Activated CD8-positive, alpha-beta memory T cell treated with anti-CD3 and anti-CD28 coated beads for 36 hours (primary cell): ENCODE measurements around the gene LHFPL6. TPM values are rescaled to one million over a fixed set of nuclear protein-coding genes. Genes with fewer than 3 reads are reported as not detected.

Experiments
- CTCF ChIA-PET: fragments of 350-600 bp; sonication (Branson Sonifier 250); formaldehyde crosslinking; loops from one replicate; lab custom pipeline; 2021; ENCODE audit warnings: antibody characterized with exemption; lab: Charles Lee
- POLR2A ChIA-PET: fragments of 350-600 bp; sonication (Branson Sonifier 250); formaldehyde crosslinking; loops from one replicate; lab custom pipeline; 2021; ENCODE audit warnings: antibody characterized with exemption; lab: Charles Lee
- total RNA-seq, 2 experiments: library from RNA; stranded (reverse); gene quantifications; one replicate each; pipeline ENCODE4 v1.2.3, GENCODE V29; 2021

The LHFPL6 gene
- total RNA-seq, 2 experiments from 2014 or later = 3.3 to 3.6 TPM

DNA sequence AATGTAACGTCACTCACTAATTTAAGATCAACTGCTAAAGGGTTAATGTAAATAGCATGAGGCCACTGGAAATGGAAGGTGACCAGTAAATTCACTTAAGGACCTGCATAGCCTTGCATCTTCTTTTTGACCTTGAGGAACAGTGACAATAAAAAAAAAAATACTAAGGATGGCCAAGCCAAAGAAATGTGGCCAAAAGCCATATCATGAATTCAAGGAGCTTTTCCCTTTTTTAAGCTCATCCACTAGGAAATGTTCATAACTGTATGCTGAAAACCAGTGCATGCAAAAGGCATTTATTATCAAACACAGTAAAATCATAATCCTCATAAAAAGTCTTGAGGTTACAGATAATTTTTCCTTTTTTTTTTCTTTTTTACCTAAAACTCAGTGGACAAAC lies 77.5 kb downstream of the LHFPL6 start:
- ChIA-PET CTCF (no interaction called here), POLR2A (no interaction called here)

- POLR2A ChIA-PET = no interaction called here
Observed at GRCh38 chr13:39524795-39525194, 78.2 kb downstream of the LHFPL6 start.

GRCh38 chr13:39522329-39522728 lies 80.7 kb downstream of the LHFPL6 start:
- CTCF ChIA-PET = no interaction called here

More at GRCh38 chr13:39524795-39525194, 78.2 kb downstream of the LHFPL6 start:
- CTCF ChIA-PET = no interaction called here

DNA sequence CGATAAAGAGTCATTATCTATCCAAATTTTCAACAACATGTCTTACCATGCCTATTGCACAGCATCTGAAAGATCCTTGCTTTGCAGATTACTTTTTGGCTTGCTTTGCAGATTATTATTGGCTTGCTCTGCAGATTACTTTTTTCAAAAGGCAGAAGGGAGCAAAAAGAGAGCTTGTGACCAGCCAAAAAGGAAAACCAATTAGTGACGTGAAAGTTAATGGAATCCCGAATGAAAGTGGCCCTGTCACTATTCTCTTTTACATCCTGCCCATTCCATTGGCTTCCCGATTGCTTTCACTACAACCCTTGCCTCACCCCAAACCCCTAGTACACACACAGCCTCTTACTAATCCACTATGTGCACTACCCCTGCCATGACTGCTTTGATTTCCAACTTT lies 81.3 kb downstream of the LHFPL6 start:
- POLR2A ChIA-PET = no interaction called here

More at GRCh38 chr13:39522329-39522728, 80.7 kb downstream of the LHFPL6 start:
- POLR2A ChIA-PET = no interaction called here

GRCh38 chr13:39516096-39516495 lies 86.9 kb downstream of the LHFPL6 start:
- ChIA-PET CTCF (no interaction called here), POLR2A (no interaction called here)

More for the DNA sequence above, 81.3 kb downstream of the LHFPL6 start:
- CTCF ChIA-PET = no interaction called here

GRCh38 chr13:39515224-39515714 lies 87.7 kb downstream of the LHFPL6 start:
- POLR2A ChIA-PET = no interaction called here
- CTCF ChIA-PET = no interaction called here

DNA sequence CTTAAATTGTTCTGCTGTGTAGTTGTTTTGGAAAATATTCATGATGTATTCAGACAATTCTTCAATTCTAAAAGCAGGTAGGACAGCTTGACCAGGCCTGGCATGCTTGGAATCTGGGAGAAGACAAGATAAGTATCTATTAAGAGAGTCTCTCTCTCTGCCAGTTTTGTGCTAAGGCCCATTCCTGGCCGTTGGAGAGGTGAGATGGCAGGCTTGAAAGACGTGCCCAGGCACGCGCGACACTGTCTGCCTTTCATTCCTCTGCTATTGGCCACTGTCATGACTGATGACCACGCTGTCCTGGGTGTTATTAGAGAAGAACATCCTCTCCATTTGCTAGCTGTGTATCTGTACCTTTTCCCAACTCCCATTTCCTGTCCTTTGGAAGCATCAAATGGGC lies 90.3 kb downstream of the LHFPL6 start:
- CTCF ChIA-PET = no interaction called here
- POLR2A ChIA-PET = no interaction called here

DNA sequence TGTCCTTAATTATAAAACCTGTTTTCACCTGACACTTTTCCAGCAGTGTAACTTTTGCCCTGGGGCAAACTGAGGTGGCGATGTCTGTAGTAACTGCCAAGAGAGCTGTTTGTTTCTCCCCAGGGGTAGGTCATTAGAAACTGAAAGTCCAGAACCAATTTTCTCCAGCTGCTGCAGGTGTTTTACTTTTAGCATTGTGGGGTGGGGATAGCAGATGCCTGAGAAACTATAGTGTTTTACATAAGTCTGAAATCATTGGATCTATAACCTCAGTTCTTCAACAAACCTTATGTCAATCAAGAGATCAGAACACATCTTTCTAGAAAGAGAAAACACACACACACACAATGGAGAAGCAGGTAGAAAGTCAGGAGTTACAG lies 92.7 kb downstream of the LHFPL6 start:
- ChIA-PET POLR2A (no interaction called here), CTCF (no interaction called here)

GRCh38 chr13:39509616-39510315 lies 93.2 kb downstream of the LHFPL6 start:
- ChIA-PET POLR2A (no interaction called here), CTCF (no interaction called here)

DNA sequence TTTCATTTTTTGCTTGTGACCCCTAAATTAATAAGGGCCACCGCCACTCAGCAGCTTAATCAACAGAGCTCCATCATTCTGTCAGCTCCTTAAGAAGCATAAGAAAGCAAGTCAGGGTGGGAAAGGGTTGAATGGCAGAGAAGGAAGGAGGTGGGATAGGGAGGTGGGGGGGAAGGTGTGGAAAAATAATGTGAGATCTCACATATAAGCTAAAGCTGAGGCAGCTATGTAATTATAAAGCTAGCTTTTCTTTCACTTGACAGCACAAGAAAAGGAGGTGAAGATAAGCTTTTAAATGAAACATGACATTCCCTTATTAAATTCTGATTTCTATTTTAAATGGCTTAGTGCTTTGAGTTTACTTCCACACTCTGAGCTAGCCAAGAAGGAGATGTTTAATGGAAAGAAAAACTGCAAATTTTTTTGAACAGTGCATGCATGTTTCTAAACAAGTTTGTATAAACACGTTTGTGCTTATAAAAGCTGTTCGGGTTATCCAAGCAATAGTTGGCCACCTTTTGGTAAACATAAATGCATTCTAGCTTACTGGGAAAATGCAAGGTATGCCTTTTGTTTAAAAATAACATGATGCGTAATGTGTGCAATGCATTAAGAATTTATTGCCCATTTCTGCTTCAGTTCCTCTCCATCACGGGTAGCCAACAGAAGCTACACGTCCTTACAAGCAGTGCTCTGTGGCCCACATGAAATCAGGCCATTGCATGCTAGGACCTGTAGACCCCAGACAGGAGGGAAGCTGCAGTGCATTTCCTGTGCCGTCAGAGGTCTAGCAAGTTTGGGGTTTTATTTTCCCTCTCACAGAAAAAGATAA lies 96.2 kb downstream of the LHFPL6 start:
- CTCF ChIA-PET = no interaction called here
- POLR2A ChIA-PET = no interaction called here

GRCh38 chr13:39505151-39505550 lies 97.8 kb downstream of the LHFPL6 start:
- ChIA-PET CTCF (no interaction called here), POLR2A (no interaction called here)

GRCh38 chr13:39503048-39503447 lies 99.9 kb downstream of the LHFPL6 start:
- POLR2A ChIA-PET = no interaction called here
- CTCF ChIA-PET = no interaction called here

DNA sequence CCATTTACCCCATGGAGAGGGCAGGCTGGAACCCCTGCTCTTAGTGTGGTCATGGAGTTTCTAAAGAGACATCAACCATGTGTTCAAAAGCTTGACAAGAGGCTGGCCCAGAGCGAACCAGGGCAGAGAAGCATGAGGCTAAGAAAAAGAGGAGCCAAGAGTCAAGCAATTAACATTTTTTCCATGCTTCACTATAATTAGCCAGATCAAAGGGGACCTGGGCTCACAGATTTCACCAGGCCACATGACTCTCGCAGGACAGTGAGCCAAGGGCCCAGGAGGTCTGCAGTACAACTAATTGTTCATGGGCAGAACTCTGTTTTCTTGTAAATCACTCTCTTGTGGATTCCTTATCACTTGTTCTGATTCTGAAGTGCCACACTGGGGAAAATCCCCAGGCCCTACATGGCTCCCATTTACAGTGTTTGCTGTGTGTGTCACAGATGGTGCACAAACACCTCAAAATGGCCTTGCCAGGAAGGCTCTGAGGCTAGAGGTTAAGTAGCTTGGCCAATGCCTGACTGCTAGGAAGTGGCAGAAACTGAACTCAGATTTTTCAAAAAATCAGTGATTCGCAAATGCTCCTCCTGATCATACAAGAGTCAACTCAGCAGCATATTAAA lies 101.2 kb downstream of the LHFPL6 start:
- CTCF ChIA-PET = no interaction called here
- POLR2A ChIA-PET = no interaction called here

GRCh38 chr13:39499604-39500003 lies 103.4 kb downstream of the LHFPL6 start:
- ChIA-PET CTCF (no interaction called here), POLR2A (no interaction called here)

- ChIA-PET POLR2A (no interaction called here), CTCF (no interaction called here)
Observed at GRCh38 chr13:39498471-39499114, 104.4 kb downstream of the LHFPL6 start.

- ChIA-PET POLR2A (no interaction called here), CTCF (no interaction called here)
Observed at GRCh38 chr13:39496506-39496905, 106.5 kb downstream of the LHFPL6 start.

- POLR2A ChIA-PET = no interaction called here
- CTCF ChIA-PET = no interaction called here
Observed at GRCh38 chr13:39494633-39495032, 108.4 kb downstream of the LHFPL6 start.

DNA sequence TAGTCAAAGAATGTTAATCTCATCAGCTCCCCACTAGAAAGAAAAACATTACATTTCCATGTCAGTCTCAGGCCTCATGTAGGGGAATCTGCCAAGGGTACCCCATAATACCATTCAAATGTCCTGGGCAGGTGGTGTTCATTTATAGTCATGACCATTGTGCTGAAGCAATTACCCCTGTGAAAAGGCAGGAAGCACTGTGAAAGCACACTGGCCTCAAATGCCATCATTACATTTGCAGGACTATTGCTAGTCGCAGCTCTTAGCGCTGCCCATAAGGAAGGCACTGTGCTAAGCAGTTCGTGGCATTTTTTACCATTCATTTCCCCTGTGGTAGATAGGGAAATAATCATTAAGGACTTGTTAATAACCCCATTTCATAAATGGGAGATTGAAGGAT lies 109.0 kb downstream of the LHFPL6 start:
- ChIA-PET POLR2A (no interaction called here), CTCF (no interaction called here)

- CTCF ChIA-PET = no interaction called here
- POLR2A ChIA-PET = no interaction called here
Observed at GRCh38 chr13:39490136-39490535, 112.9 kb downstream of the LHFPL6 start.

- ChIA-PET POLR2A (no interaction called here), CTCF (no interaction called here)
Observed at GRCh38 chr13:39486758-39487157, 116.2 kb downstream of the LHFPL6 start.
